T47D (cell line): ENCODE data around the gene SMC1A.

ENCODE experiments used
- DNase-seq, 2 experiments: peaks; one replicate each; pipeline versions ENCODE4 v3.0.0 to v3.0.0-alpha.2; 2011 to 2012; ENCODE audit warnings: low read depth in 1 of 2, low spot score in 1 of 2
- JUND ChIP-seq: IDR thresholded peaks from 2 replicates; pipeline ENCODE4 v1.6.1; 2012; ENCODE audit warnings: low read depth
- in situ Hi-C: cut with HindIII; loops from 2 replicates; pipeline ENCODE4 v1.10.0; 2016; ENCODE audit warnings: low sequenced_read_pairs, low pct_unique_long_range_greater_than_20kb

SMC1A gene

DNA sequence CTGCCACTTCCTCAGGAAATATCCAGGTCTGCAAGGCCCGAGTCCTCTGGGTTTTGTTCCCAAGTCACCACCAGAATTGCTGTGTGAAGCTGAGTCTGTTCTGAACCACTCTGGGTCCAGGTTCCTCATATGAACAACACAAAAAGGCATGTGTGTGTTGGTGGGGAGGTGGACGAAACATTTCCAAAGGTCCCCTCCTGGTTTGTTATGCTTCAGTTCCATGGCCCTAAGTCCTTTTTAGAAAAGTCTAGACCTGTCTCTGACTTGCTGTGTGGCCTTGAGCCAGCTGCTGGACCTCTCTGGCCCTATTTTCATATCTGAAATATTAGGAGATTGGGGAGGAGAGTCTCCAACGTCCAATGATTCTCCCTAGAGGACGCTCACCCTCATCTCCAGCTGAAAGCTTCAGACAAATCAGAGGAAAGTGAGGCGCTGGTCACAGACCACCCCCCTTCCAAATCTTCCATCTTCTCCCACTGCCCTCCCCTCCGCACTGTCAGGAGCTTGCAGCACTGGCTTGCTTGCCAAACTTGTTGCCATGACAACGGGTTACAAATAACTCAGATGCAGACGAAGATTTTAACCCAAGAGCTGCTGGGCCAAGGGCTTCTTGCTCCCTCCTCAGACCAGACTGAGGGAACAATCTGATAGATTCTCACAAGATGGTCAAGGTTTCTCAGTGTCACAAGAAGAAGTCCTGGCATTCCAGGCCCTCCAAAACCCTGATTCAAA lies 64.5 kb downstream of the SMC1A start:
- DNase-seq: peak in 1 of 2 experiments; percentile 24

GRCh38 chrX:53356186-53356585 lies 66.3 kb downstream of the SMC1A start:
- peak; percentile 31 to 89 for DNase-seq
- TF ChIP-seq JUND: no peak
- in situ Hi-C loops: no loop called here

More for the DNA sequence above, 64.5 kb downstream of the SMC1A start:
- in situ Hi-C loops: no loop called here
- no peak for TF ChIP-seq JUND

DNA sequence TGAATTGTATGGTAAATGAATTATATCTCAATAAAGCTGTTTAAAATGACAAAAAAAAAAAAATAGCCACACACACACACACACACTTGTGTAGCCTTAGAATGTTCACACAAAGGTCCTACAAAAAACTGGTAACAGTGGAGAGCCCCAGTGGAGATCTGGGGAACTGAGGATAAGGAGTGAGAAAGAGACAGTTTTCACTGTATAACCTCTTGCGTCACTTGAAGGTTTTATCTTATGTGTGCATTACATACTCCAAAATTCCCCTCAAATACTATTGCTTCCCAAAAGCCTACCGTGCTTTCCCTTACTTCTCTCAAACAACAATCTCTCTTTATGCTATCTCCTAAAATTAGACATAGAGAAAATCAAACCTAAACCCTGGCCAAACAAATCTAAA lies 67.8 kb downstream of the SMC1A start:
- no peak for DNase-seq
- in situ Hi-C loops: no loop called here
- TF ChIP-seq JUND: no peak

DNA sequence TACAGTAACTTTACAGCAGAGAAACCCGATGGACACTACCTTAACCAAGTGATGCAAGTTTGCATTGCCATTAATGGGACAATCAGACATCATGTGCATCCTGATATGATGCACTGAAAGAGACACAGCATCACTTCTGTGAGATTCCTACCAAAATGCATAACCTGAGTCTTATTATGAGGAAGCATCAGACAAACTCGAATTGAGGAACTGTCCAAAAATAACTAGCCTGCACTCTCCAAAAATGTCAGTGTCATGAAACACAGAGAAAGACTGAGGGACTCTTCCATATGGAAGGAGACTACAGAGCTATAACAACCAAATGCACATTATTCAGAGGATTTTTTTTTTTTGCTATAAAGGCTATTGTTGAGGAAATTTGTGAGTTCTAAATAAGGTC lies 74.5 kb downstream of the SMC1A start:
- in situ Hi-C loops: no loop called here
- no peak for DNase-seq
- no peak for TF ChIP-seq JUND

GRCh38 chrX:53340852-53341645 lies 81.4 kb downstream of the SMC1A start:
- no peak for TF ChIP-seq JUND
- peak in 1 of 2 experiments; percentile 75 for DNase-seq
- in situ Hi-C loops: no loop called here

- in situ Hi-C loops: no loop called here
- no peak for DNase-seq
- no peak for TF ChIP-seq JUND
Observed at GRCh38 chrX:53337101-53337500, 85.4 kb downstream of the SMC1A start.

- TF ChIP-seq JUND: no peak
- in situ Hi-C loops: no loop called here
- DNase-seq: no peak
Observed at GRCh38 chrX:53333853-53334252, 88.6 kb downstream of the SMC1A start.

DNA sequence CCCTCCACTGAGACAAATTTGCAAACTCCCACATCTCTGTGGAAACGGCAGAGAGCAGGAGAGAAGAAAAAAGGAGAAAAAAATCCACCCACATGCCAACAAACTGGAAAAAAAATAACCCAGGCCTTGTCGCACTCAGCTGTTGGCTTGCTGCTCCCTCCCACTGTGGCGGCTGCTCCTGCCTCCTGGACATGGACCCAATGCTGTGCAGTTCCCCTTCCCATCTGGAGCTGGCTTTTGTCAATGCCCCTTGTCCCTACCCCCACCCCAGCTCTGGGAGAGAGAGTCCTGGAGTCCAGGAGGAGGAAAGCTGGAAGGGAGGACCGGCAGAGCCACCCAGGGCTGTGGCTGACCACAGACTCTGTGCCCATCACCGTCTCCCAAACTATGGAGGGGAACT lies 90.2 kb downstream of the SMC1A start:
- in situ Hi-C loops: no loop called here
- no peak for DNase-seq
- no peak for TF ChIP-seq JUND

DNA sequence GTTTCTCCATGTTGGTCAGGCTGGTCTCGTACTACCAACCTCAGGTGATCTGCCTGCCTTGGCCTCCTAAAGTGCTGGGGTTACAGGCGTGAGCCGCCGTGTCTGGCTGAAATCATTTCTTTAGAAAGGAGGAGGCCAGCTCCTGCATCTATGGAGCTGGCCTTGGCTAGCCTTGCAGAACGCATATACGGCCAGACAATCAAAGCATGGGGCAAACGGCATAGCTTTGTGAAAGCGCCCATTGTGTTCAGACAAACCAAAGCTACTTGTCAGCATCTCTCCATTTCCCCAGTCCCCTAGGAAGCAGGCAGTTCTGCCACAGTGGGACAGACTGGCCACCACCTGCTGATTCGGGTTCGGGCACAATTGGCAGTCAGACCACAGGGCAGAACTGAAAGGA lies 92.1 kb downstream of the SMC1A start:
- DNase-seq: no peak
- in situ Hi-C loops: no loop called here
- TF ChIP-seq JUND: no peak

GRCh38 chrX:53324803-53325202 lies 97.7 kb downstream of the SMC1A start:
- DNase-seq: no peak
- no peak for TF ChIP-seq JUND
- in situ Hi-C loops: no loop called here
